T-helper 1 cell treated with Interleukin-12 subunit alpha and Interleukin-12 subunit beta and Interleukin-4 antibody, amounts not matched to agents 30 ng/mL and 1 ng/mL, for 36 hours (primary cell): ENCODE results near the gene GRIK4. TPM values are rescaled to one million over a fixed set of nuclear protein-coding genes. Genes with fewer than 3 reads are reported as not detected.

Source experiments
- intact Hi-C: fragments of 100-400 bp; cut with micrococcal nuclease; formaldehyde crosslinking; loops from one replicate; pipeline ENCODE4 v1.15.1; 2024
- total RNA-seq: library from RNA; stranded (reverse); gene quantifications from 2 replicates; pipeline ENCODE4 v1.2.3, GENCODE V29; 2022

Gene GRIK4
- total RNA-seq, 1 donor from 2014 or later: not detected

DNA sequence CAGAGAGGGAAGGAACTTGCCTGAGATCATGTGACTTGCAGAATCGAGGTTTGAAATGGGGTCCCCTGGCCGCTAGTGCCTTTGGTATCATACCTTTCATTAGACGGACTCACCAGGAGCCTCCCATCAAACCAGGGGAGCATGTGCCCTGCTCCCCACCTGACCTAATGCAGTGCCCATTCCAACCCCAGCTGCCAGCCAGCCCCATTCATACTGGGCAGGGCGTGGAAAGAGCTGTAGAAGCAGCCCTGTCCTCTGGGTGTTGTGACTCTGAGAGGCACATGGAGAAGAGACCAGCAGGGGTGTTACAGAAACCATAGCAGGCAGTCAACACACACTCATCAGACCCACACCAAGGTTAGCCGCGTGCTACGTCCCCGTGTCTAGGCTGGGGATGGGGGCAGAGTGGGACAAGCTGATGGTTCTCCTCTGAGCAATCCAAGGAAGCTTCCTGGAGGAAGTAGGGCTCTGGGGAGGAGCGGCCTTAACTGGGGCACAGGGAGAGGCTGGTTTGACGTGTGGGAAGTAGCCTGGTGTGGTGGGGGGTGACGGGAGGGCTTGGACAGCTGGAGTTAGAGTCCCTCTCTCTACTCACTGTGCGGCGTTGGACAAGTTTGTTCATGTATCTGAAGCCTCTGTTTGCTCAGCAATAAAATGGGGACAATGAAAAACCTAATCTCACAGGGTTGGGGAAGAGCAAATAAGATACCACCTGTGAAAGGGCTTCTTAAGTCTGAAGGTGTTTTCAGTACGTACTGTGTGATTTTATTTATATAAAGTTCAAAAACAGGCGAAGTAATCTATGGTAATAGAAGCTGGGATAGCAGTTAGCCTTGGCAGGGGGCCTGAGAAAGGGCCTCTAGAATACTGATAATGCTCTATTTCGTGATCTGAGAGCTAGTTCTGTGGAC, 14.0 kb downstream of the GRIK4 start:
- intact Hi-C loops: no loop called here

DNA sequence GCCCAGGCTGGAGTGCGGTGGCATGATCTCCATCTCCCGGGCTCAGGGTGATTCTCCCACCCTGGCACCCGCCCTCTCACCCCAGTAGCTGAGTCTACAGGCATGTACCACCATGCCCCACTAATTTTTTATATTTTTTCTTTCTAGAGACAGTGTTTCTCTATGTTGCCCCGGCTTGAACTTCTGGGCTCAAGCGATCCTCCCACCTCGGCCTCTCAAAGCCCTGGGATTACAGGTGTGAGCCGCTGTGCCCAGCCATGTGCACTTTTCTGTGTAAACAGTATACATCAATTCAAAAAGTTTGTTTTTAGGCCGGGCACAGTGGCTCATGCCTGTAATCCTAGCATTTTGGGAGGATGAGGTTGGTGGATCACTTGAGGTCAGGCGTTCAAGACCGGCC, 14.7 kb downstream of the GRIK4 start:
- intact Hi-C loops: no loop called here

DNA sequence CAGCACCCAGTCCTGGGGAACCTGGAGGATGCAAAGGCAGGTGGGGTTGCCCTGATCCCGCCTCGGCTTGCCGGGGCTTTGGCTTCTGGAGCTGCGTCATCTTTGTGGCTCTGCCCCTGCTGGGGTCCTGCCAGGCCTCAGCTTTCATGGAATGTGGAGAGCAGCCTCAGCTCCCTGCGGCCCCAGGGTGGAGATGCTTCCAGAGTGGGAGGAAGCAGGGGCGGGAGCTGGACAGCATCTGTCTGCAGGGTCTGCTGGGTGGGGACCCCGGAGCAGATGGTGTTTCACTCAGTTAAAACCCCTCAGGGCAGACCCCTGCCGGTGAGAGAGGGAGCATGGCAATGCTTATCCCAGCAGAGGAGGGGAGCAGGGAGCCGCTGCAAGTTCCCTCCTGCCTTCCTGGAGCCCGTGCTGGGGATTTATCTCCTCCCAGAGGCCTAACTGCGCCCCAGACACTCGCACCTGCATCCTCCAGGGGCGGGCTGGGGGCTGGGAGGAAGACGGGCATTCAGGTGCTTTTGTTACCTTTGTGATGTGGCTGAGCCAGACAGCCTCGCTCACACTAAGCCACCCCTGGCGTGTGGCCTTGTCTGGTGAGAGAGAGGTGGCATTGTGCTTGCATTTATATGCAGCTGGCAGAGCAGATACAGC, 15.7 kb downstream of the GRIK4 start:
- intact Hi-C loops: no loop called here

DNA sequence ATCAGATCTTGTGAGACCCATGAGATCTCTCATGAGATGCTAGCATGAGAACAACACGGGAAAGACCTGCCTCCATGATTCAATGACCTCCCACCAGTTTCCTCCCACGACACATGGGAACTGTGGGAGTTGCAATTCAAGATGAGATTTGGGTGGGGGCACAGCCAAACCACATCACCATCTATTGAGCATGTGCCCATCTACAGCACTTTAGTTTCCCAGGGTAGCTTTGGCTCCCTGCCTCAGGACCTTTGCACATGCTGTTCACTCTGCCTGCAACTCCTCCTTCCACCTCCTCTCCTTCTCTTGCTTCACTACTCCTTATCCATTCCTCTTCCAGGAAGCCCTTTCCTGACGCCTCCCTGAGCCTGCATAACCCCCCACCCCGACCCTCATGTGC, 17.2 kb downstream of the GRIK4 start:
- intact Hi-C loops: no loop called here

DNA sequence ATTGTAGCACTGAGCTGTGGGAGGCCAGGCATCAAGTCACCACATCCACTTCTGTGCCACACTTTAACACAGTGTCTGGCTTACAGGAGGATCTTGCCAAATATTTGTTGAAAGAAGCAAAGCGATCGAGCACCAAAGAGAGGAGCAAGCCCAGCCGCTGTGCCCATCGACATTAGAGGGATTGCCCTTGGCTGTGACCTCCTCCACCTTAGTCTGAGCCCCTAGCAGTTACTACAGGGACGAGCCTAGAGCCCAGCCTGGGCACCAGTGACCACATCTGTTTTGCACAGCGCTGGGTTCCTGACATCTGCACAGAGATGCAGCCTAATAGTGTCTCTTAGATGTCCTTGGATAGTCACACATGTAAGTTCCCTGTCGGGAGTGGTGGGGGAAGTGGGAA, 17.7 kb downstream of the GRIK4 start:
- intact Hi-C loops: no loop called here

DNA sequence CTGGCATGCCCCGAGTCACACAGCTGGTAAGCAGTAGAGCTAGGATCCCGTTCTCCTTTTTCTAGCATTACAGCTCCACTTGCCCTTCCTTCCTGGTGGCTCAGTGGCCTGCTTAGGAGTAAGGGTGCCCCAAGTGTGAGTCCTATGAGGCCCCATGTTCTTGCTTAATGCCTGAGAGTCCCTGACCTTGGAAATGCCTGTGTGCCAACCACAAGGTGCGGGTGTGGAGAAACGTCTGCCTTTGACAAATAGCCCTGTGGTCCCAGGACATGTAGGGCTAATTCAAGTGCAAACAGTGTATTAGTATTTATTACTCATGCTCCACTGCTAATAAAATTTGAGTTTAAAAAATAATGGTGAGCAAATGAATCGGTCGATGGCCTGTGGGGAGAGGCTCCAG, 18.4 kb downstream of the GRIK4 start:
- intact Hi-C loops: no loop called here

DNA sequence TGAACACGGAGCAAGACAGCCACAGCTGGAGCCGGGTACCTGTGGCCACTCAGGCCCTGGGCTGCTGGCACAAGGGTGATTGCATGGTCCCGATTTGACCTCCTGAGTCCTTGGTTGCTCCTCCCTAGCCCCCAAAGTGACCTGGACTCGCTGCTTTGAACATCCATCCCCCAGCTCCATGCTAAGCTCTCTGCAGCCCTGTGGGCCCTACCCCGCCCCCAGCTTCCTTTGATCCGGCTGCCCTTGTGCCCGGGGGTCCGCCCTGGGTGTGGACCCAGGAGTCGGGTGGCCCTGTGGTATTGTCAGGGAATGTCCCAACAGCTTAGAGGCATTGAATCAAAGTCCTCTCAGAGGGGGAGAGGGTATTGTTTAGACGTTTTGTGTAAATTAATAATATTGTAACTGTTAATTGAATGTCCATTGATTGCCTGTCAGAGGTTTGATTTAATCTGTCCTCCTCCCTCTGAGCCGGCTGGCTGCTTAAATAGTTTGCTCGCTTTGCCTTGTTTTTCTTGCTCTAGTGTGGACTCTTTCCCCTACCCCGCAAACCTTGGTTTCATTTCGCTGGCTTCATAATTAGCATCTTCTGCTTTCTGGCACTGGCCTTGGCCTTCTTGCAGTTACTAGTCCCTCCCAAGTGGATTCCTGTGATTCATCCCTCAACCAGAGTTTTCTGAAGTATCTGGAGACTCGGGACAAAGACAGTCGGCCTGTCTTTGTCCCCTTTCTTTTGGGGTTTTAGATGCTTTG, 20.7 kb downstream of the GRIK4 start:
- intact Hi-C loops: no loop called here

DNA sequence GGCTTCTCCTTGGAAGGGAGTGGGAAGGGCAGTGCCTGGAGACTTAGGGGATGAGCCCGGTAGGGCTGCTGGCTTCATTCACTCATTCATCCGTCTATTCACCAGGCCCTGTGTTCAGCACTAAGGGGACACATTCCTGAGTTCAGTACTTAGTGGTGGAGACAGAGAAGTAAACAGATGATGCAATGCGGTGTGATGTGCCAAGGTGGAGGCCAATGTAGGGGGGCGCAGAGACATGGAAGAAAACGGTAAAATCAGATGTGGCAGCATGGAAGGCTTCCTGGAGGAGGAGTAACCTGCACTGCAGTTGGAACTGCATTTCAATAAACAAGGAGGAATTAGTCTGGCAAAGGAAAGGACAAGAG, 21.3 kb downstream of the GRIK4 start:
- intact Hi-C loops: no loop called here

DNA sequence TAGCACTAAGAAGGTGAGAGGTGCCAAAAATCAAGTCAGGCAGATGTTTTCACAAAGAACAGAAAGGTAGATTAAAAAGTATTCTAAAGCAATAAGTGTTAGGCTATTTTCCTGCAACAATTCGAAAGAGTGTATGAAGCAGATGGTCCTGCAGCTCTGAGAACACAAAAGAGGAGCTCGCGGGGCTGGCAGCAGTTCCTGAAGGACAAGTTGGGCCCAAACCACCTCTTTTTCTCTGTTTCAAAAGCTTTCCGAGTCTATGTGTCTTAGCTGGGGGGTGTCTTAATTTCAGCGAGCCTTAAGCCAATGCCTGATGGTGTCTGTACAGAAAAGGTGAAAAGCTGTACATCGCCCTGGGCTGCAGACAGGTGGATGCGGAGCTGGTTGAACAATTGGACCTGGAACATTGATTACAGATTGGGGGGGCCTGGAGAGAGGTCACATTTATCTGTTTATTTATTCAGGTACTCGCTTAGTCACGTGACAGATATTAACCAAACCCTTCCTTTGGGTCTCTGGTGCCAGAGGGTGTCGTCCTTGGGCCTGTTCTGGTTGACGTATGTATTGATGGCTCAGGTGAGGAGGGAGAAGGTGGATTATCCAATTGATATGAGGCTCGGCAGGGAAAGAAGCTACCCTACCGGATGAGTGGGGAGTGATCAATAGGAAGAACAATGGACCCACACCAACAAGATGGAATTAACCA, 24.7 kb downstream of the GRIK4 start:
- intact Hi-C loops: no loop called here

DNA sequence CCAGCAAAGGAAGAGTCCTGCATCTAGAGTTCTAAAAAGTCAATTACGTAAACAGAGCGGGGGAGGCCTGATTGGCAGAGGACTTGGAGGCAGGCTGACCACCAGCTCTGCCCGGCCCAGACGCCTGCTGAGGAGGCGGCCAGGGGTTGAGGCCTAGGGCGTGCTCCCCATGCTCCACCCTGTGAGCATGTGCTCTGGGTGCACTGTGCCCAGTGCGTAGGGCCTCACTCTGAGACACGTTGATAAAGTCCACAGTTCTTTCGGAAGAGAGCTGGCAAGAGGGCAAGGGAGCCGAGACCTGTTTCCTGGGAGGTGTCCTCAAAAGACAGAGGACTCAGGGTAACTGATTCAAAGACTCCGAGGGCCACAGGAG, 25.2 kb downstream of the GRIK4 start:
- intact Hi-C loops: no loop called here

DNA sequence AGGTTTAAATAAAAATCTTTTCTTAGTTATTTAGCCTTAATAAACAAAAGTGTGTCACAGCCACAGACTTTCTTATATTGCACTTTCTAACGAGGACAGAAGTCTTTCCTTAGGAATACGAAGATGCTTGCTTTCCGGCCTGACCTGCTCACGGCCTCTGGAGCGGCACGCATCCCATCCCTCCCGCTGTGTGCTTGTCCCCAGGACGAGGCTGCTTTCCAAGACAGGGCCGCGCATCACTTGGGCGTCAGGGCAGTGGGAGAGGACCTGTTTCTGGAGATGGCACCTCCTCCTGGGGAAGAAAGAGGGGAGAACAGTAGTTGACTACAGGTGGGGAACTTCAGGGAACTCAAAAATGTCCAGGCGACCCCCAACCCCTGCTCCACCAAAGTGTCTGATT, 26.4 kb downstream of the GRIK4 start:
- intact Hi-C loops: no loop called here

DNA sequence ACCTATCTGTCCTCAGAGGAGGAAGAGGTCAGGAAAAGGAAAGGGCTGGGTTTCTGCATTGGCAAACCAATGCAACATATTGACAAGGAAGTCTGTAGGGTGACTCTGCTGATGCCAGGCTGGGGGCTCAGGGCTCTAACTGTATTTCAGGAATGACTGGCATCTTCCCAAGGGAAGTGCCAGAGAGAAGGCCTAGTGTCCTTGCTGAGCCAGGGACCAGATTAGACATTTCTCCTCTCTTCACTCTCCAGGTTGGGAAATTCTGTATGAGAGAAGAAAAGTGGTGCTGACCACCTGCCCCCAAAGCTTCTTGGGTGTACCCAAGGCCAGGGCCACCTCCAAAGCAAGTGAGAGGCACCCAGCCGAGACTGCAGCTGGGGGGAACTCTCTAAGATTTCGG, 27.2 kb downstream of the GRIK4 start:
- intact Hi-C loops: no loop called here

DNA sequence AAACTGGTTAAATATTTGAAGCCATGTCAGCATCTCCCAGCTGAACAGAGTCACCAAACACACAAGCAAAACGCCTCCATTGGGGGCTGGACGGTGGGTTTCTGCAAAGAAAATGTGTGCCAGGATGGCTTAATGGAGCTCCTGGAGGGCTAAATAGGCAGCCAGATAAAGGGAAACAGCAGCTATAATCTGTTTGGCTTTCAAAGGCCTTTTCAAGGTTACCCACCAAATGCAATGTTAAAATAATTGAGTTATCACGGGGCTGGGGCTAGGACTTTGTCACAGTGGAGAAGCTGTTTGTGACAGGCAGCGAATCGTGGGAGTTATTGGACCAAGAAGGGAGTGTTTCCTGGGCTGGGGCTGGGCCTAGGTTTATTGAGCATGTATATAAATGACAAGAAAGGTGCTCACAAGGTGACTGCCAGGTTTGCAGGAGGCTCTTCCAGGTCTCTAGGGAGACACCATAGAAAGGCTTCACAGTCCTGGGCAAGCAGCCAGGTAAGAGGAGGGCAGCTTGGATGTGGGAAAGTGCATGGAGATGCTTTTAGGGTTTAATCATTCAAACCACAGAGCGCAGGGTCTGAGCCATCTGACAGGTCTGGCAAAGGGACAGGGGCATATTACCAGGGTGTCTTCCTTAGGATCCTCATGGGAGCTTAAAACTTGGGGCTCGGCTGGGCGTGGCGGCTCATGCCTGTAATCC, 28.3 kb downstream of the GRIK4 start:
- intact Hi-C loops: no loop called here

DNA sequence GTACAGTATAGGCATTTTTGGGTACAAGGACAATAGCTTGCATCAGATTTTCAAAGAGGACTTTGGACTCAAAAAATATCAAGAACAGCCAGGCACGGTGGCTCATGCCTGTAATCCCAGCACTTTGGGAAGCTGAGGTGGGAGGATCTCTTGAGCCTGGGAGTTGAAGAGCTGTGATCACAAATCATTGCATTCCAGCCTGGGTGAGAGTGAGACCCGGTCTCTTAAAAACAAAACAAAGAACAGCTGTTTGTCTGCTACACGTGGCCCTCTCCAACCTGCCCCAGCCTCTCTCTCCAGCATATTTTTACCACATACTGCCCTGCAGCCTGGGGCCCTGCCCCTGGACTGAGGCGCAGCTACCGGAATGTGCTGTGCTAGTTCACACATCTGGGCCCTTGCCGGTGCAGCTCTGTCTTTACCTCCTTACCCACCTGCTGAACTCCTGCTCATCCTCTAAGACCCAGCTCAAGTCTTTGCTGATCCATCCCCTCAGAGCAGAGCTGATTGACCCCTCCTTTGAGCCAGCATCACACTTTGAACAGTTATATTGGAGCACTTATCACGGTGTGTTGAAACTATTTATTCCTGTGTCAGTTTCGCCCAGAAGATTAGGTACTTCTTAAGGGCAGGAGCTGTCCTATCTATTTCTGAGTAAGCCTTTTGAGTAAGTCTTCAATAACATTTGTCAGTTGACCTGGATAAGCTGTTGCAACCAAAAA, 29.4 kb downstream of the GRIK4 start:
- intact Hi-C loops: no loop called here

DNA sequence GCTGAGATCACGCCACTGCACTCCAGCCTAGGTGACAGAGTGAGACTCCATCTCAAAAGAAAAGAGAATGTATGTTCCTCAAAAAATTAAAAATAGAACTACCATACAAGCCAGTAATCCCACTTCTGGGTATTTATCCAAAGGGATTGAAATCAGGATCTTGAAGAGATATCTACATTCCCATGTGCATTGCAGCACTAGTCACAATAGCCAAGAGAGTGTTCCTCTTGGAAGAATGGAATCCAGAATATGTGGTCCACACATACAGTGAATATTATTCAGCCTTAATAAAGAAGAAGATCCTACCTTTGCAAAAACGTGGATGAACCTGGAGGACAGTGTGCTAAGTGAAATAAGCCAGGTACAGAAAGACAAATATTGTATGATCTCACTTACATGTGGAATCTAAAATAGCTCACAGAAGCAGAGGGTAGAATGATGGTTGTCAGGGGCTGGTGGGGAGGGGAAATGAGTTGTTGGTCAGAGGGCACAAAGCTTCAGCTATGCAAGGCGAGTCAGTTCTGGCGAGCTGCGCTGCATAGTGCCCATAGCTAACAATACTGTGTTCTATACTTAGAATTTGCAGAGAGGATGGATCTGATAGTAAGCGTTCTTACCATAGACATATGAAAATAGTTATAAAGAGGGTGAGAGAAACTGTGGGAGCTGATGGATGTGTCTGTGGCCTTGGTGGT, 32.1 kb downstream of the GRIK4 start:
- intact Hi-C loops: no loop called here

DNA sequence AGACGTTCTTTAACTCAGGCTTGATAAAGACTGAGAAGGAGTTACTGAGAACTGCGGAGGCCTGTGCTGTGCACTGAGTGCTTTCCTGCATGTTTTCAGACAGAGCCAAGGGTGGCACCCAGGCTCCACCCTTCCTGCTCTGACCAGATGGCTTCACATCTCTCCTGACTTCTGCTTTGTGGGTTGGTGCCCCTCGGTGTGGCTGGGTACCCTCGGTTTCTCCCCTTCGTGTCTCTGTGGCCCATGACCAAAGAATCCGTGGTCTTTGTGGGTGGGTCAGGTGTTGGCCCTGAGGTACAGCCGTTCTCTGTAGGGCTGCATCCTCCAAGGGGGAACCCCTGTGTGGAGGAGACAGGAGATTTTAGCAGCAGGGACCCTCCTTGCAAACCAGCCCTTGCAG, 34.3 kb downstream of the GRIK4 start:
- intact Hi-C loops: no loop called here

DNA sequence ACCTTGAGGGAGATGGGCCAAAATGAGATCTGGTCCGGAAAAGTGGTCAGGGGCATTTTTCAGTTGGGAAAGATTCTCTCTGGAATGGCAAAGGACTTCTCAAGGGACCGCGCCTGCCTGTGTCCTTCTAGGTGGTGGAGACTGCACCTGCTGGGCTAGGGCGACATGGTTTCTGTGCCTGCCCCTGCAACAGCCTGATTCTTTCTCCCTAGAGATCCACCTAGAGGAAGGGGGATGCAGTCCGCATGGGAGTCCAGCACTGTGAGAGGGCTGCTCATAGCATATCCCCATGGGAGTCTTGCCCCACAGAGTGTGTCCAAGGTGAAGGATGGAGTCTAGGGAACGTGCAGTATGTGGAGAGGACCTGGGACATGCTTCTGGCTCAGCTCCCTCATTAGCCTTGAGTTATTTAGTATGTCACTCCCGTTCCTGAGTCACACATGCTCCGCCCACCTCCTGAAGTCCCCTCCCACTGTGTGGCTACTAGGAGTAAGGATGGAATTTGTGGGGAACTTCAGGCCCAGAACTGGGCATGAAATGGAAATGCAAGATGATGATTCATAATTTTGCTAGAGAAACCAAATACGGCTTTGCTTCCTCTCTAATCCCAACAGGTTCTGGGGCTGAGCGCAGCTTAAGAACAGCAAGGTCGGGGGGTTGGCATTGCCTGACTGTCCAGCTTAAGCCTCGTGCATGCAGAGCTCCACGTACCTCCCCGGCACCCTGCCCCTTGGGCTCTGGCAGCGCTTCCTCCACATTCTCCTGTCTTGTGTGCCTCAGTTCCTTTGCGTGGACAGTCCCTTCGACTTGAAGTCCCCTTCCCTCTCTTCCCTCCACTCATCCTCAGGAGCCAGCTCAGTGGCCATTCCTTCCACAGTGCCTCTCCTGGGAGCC, 35.0 kb downstream of the GRIK4 start:
- intact Hi-C loops: no loop called here

DNA sequence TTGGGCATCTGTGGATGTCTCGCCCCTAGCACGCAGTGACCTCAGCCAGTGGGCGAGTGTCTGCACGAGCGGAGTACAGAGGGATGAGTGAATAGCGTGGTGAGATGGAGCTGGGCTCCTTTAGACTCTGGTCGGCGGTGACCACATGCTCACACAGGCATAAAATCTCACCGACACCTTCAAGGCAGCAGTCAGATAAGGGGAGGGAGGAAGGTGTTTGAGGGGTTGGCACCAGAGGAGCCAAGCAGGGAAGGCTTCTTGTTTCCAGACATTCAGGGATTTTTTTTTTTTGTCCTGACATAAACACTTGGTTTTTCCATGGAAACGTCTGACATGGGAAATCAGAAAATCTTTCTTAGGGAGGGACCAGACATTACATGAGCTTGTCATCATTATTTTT, 35.8 kb downstream of the GRIK4 start:
- intact Hi-C loops: no loop called here
